Neural progenitor cell (in vitro differentiated cells): ENCODE data around the gene GLRX. TPM values are rescaled to one million over a fixed set of nuclear protein-coding genes. Genes with fewer than 3 reads are reported as not detected.

Experiments
- DNase-seq: peaks from one replicate; pipeline ENCODE4 v3.0.0-alpha.2; 2016; ENCODE audit warnings: low spot score
- H2AFZ ChIP-seq: fragments of 200-600 bp; sonication (generic); replicated peaks from 2 replicates; pipeline ENCODE4 v1.6.1; 2016; ENCODE audit warnings: antibody characterized with exemption
- H3F3A ChIP-seq: fragments of 200-600 bp; sonication (generic); 2 replicates; pipeline ENCODE4 v1.6.1; 2016; ENCODE audit warnings: antibody characterized with exemption, low read depth
- H3K27ac ChIP-seq: fragments of 200-600 bp; sonication (generic); 2 replicates; pipeline ENCODE4 v1.5.1; 2016; ENCODE audit warnings: mild to moderate bottlenecking
- H3K27me3 ChIP-seq: fragments of 200-600 bp; sonication (generic); 2 replicates; pipeline ENCODE4 v1.6.1; 2016; ENCODE audit warnings: mild to moderate bottlenecking, moderate library complexity
- H3K36me3 ChIP-seq: fragments of 200-600 bp; sonication (generic); 2 replicates; pipeline ENCODE4 v1.5.1; 2016
- H3K4me1 ChIP-seq: fragments of 200-600 bp; sonication (generic); 2 replicates; pipeline ENCODE4 v1.6.1; 2016; ENCODE audit warnings: mixed run types
- H3K4me2 ChIP-seq: fragments of 200-600 bp; sonication (generic); 2 replicates; pipeline ENCODE4 v1.6.1; 2016
- H3K4me3 ChIP-seq: fragments of 200-600 bp; sonication (generic); 2 replicates; pipeline ENCODE4 v1.5.1; 2016
- H3K79me2 ChIP-seq: fragments of 200-600 bp; sonication (generic); 2 replicates; pipeline ENCODE4 v1.6.1; 2016; ENCODE audit warnings: low read depth
- H3K9ac ChIP-seq: fragments of 200-600 bp; sonication (generic); 2 replicates; pipeline ENCODE4 v1.6.1; 2016
- H3K9me3 ChIP-seq: fragments of 200-600 bp; sonication (generic); 2 replicates; pipeline ENCODE4 v1.5.1; 2016; ENCODE audit warnings: low read depth
- H4K20me1 ChIP-seq: fragments of 200-600 bp; sonication (generic); 2 replicates; pipeline ENCODE4 v1.6.1; 2016; ENCODE audit warnings: low read depth
- H3K27ac Mint-ChIP-seq: 3 replicates; pipeline ENCODE4 v1.8.0; 2021; ENCODE audit warnings: mixed read lengths
- H3K27me3 Mint-ChIP-seq: 2 replicates; pipeline ENCODE4 v1.8.0; 2022; ENCODE audit warnings: low read depth, mild to moderate bottlenecking, inconsistent platforms, moderate library complexity, mixed read lengths; ENCODE audit not compliant: insufficient read depth
- H3K36me3 Mint-ChIP-seq: 3 replicates; pipeline ENCODE4 v1.8.0; 2021; ENCODE audit warnings: mixed read lengths
- H3K4me1 Mint-ChIP-seq: 3 replicates; pipeline ENCODE4 v1.8.0; 2021; ENCODE audit warnings: mixed read lengths
- H3K4me3 Mint-ChIP-seq: 3 replicates; pipeline ENCODE4 v1.8.0; 2021; ENCODE audit warnings: mild to moderate bottlenecking, moderate library complexity, mixed read lengths
- H3K9me3 Mint-ChIP-seq: 3 replicates; pipeline ENCODE4 v1.8.0; 2020; ENCODE audit warnings: mixed read lengths
- EZH2 ChIP-seq: fragments of 200-600 bp; sonication (generic); IDR thresholded peaks from 2 replicates; pipeline ENCODE4 v1.6.1; 2017; ENCODE audit warnings: antibody characterized with exemption, mild to moderate bottlenecking, moderate library complexity
- EZH2phosphoT487 ChIP-seq: fragments of 200-600 bp; sonication (generic); IDR thresholded peaks from 2 replicates; pipeline ENCODE4 v1.6.1; 2017; ENCODE audit warnings: antibody characterized with exemption
- total RNA-seq: library from RNA; depleted of rRNA; stranded (reverse); fragments of >200 nt; gene quantifications from 2 replicates; pipeline ENCODE4 v1.2.3, GENCODE V29; 2015; ENCODE audit warnings: low replicate concordance
- TF ChIP-seq, protein P1 (sequence below): fragments of 200-600 bp; sonication (generic); IDR thresholded peaks from 2 replicates; pipeline ENCODE4 v1.5.1; 2017; ENCODE audit warnings: antibody characterized with exemption, mild to moderate bottlenecking

Gene GLRX
- total RNA-seq, 1 donor from 2014 or later: 15.1 TPM

DNA sequence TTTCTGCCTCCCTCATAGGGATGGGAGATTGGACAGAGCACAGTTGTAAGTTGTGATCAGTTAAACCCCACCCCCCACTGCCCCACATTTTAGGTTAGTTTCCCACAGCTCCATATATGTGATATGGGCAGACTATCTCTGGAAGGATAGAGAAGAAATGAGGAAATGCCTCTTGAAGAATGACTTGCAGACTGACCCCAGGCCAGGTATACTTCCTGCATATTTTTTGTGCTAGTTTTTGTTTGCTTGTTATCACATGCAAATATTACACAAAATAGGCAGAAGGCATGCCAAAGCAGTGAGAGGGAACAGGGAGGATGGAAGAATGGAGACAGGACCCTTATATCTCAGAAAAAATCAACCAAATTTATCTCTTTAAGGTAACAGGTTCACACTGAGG, 10.1 kb upstream of the GLRX start:
- Mint-ChIP-seq H3K4me1 (peaks cover 3% of the 10 kb centered on the region), H3K4me3 (no peak overlapping the region), H3K9me3 (no peaks in the 10 kb centered on the region), H3K36me3 (no peaks in the 10 kb centered on the region), H3K27me3 (no peaks in the 10 kb centered on the region), H3K27ac (no peak overlapping the region)
- Histone ChIP-seq H3F3A (no peaks in the 10 kb centered on the region), H3K27ac (no peak overlapping the region), H3K4me1 (no peaks in the 10 kb centered on the region), H3K4me2 (no peak overlapping the region), H3K27me3 (peaks cover 17% of the 10 kb centered on the region), H3K4me3 (no peak overlapping the region), H4K20me1 (no peaks in the 10 kb centered on the region), H3K9me3 (no peaks in the 10 kb centered on the region), H3K79me2 (no peaks in the 10 kb centered on the region), H3K9ac (no peak overlapping the region), H2AFZ (no peak overlapping the region), H3K36me3 (no peaks in the 10 kb centered on the region)
- no peak for DNase-seq
- TF ChIP-seq EZH2 (no peak), EZH2phosphoT487 (no peak)
- TF ChIP-seq, protein P1, sequence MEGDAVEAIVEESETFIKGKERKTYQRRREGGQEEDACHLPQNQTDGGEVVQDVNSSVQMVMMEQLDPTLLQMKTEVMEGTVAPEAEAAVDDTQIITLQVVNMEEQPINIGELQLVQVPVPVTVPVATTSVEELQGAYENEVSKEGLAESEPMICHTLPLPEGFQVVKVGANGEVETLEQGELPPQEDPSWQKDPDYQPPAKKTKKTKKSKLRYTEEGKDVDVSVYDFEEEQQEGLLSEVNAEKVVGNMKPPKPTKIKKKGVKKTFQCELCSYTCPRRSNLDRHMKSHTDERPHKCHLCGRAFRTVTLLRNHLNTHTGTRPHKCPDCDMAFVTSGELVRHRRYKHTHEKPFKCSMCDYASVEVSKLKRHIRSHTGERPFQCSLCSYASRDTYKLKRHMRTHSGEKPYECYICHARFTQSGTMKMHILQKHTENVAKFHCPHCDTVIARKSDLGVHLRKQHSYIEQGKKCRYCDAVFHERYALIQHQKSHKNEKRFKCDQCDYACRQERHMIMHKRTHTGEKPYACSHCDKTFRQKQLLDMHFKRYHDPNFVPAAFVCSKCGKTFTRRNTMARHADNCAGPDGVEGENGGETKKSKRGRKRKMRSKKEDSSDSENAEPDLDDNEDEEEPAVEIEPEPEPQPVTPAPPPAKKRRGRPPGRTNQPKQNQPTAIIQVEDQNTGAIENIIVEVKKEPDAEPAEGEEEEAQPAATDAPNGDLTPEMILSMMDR: no peak

DNA sequence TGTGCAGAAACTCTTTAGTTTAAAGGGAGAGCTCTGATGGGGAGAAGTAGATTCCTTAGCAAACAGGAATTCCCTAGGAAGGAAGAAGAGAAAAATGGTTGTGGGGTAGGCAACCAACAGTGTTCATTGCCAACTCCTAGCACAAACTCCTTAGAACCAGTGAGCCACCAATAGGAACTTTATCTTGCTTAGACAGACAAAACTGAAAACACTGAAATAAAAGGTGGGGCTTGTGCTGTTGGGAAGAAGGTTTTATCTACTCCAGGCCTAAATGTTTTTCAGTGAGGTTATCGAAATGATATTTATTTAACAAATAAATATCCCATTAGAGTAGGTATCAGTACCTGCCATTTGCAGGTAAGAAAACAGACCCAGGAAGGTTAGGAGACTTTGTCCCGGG, 7.7 kb upstream of the GLRX start:
- H3F3A ChIP-seq: no peaks in the 10 kb centered on the region

DNA sequence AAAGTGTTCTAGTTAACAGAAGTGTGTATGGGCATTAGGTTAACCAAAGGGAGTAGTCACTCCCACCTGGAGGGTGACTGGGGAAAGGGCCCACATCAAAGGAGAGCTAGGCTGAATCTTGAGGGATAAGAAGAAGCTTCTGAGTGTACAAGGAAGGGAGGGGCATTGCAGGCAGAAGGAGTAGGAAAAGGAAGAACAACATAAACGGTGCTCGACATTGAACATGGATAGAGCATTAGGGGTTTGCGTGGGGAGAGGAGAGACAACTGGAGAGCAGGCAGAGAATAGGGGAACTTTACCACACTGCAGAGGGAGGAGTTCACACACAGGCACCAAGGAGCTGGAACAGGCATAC, 5.3 kb upstream of the GLRX start:
- H3K4me2 ChIP-seq: no peak overlapping the region
- no peaks in the 10 kb centered on the region for H3K27me3 ChIP-seq
- Mint-ChIP-seq H3K4me3 (no peak overlapping the region), H3K4me1 (peaks cover 14% of the 10 kb centered on the region), H3K36me3 (no peaks in the 10 kb centered on the region), H3K27me3 (peaks cover 2% of the 10 kb centered on the region), H3K27ac (no peak overlapping the region), H3K9me3 (no peaks in the 10 kb centered on the region)
- no peak overlapping the region for H2AFZ ChIP-seq
- H3K36me3 ChIP-seq: no peaks in the 10 kb centered on the region
- peaks cover 3% of the 10 kb centered on the region for H3F3A ChIP-seq
- H3K9me3 ChIP-seq: no peaks in the 10 kb centered on the region
- peaks cover 12% of the 10 kb centered on the region for H3K4me1 ChIP-seq
- H3K79me2 ChIP-seq: no peaks in the 10 kb centered on the region
- DNase-seq: no peak
- TF ChIP-seq EZH2phosphoT487 (no peak), EZH2 (no peak)
- TF ChIP-seq, protein P1: no peak
- H3K27ac ChIP-seq: no peak overlapping the region
- no peaks in the 10 kb centered on the region for H4K20me1 ChIP-seq
- H3K4me3 ChIP-seq: no peak overlapping the region
- H3K9ac ChIP-seq: no peak overlapping the region

More for the DNA sequence above, 7.7 kb upstream of the GLRX start:
- Histone ChIP-seq H3K36me3 (no peaks in the 10 kb centered on the region), H4K20me1 (no peaks in the 10 kb centered on the region), H3K9me3 (no peaks in the 10 kb centered on the region), H3K4me3 (no peak overlapping the region), H3K79me2 (no peaks in the 10 kb centered on the region), H3K4me2 (no peak overlapping the region), H2AFZ (no peak overlapping the region), H3K27ac (no peak overlapping the region), H3K9ac (no peak overlapping the region), H3K27me3 (peaks cover 12% of the 10 kb centered on the region), H3K4me1 (no peaks in the 10 kb centered on the region)
- TF ChIP-seq EZH2phosphoT487: no peak
- no peak overlapping the region for H3K4me3 Mint-ChIP-seq
- no peak for DNase-seq
- no peaks in the 10 kb centered on the region for H3K9me3 Mint-ChIP-seq
- no peaks in the 10 kb centered on the region for H3K36me3 Mint-ChIP-seq
- H3K27ac Mint-ChIP-seq: no peak overlapping the region
- H3K4me1 Mint-ChIP-seq: peaks cover 3% of the 10 kb centered on the region
- peaks cover 2% of the 10 kb centered on the region for H3K27me3 Mint-ChIP-seq

DNA sequence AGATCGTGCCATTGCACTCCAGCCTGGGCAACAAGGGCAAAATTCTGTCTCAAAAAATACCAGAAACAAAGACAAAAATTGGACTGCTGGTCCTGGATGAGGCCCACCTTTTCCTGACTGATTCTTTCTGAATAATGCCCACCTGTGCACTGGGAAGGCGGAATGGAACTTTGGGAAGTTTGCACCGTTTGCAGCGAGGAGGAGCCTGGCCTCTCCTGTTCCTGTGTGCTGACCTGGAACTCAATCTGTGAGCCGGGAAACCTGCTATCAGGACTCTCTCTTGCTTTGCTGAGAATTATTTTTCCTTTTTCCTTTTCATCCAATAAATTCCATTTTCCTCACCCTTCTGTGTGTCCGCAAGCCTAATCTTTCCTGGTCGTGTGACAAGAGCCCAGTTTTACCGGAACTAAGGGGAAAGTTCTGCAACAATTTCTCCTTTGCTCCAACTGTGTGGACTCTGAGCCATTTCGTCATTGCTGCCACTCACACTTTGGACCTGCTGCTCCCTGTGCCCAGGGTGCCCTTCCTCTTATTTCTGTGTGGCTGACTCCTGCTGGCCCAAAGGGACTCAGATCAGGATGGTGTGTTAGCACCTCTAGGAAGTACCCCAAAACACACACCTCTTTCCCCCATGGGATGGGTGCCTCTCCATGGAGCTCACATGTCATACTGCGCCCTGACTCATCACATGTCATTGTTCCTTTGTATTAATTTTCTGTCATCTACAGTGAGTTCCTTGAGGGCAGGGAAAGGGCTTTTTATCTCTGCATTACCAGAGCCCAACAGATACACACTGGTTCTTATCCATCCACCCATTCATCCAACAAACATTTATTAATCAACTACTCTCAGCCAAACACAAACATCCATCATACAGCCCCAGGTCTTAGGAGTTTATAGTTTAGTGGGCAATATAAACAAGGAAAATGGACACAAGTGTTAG, 4.7 kb upstream of the GLRX start:
- Mint-ChIP-seq H3K27ac (no peak overlapping the region), H3K4me3 (no peak overlapping the region), H3K27me3 (peaks cover 2% of the 10 kb centered on the region), H3K4me1 (peaks cover 20% of the 10 kb centered on the region), H3K36me3 (no peaks in the 10 kb centered on the region), H3K9me3 (no peaks in the 10 kb centered on the region)
- no peak for DNase-seq
- Histone ChIP-seq H4K20me1 (no peaks in the 10 kb centered on the region), H2AFZ (no peak overlapping the region), H3F3A (peaks cover 10% of the 10 kb centered on the region), H3K4me1 (peaks cover 14% of the 10 kb centered on the region), H3K27ac (no peak overlapping the region), H3K9me3 (no peaks in the 10 kb centered on the region), H3K9ac (no peak overlapping the region), H3K4me2 (no peak overlapping the region), H3K36me3 (no peaks in the 10 kb centered on the region), H3K27me3 (no peaks in the 10 kb centered on the region), H3K79me2 (no peaks in the 10 kb centered on the region), H3K4me3 (no peak overlapping the region)
- TF ChIP-seq EZH2 (no peak), EZH2phosphoT487 (no peak)
- TF ChIP-seq, protein P1: no peak
